Astrocyte of the cerebellum (primary cell): ENCODE data around the gene APEH.

Experiments used
- DNase-seq: peaks from one replicate; pipeline ENCODE4 v3.0.0-alpha.2; 2011; ENCODE audit warnings: low read depth
- H3K4me3 ChIP-seq: 2 replicates; pipeline ENCODE4 v1.5.1; 2011; ENCODE audit warnings: mild to moderate bottlenecking, low read depth, low read length, moderate library complexity
- CTCF ChIP-seq: IDR thresholded peaks from 2 replicates; pipeline ENCODE4 v1.5.1; 2012; ENCODE audit warnings: low read length, low read depth, moderate library complexity, mild to moderate bottlenecking; ENCODE audit errors: missing control alignments
- in situ Hi-C: cut with HindIII; loops from 2 replicates; pipeline ENCODE4 v1.10.0; 2017; ENCODE audit warnings: low sequenced_read_pairs

The APEH gene

GRCh38 chr3:49664300-49664699, 9.9 kb upstream of the APEH start:
- TF ChIP-seq CTCF = no peak
- in situ Hi-C loops = no loop called here
- DNase-seq = no peak
- no peak overlapping the region for H3K4me3 ChIP-seq

- no peak for DNase-seq
- in situ Hi-C loops = no loop called here
- TF ChIP-seq CTCF = no peak
- H3K4me3 ChIP-seq = no peak overlapping the region
These were observed 8.2 kb upstream of the APEH start for GRCh38 chr3:49665822-49666519.

- DNase-seq = no peak
- in situ Hi-C loops = no loop called here
- H3K4me3 ChIP-seq = no peak overlapping the region
- TF ChIP-seq CTCF = no peak
These were observed 7.6 kb upstream of the APEH start for GRCh38 chr3:49666592-49666991.

- in situ Hi-C loops = no loop called here
- no peak for TF ChIP-seq CTCF
- no peak for DNase-seq
- H3K4me3 ChIP-seq = no peak overlapping the region
These were observed 6.3 kb upstream of the APEH start for GRCh38 chr3:49667701-49668413.

- DNase-seq = no peak
- H3K4me3 ChIP-seq = no peak overlapping the region
- TF ChIP-seq CTCF = no peak
- in situ Hi-C loops = no loop called here
These were observed 5.7 kb upstream of the APEH start for GRCh38 chr3:49668414-49668797.

GRCh38 chr3:49668861-49669260, 5.3 kb upstream of the APEH start:
- no peak overlapping the region for H3K4me3 ChIP-seq
- no peak for TF ChIP-seq CTCF
- in situ Hi-C loops = no loop called here
- no peak for DNase-seq
